Ectodermal cell (in vitro differentiated cells): ENCODE data around the gene NRDE2.

ENCODE experiments used
- H3K27ac ChIP-seq: 2 replicates; pipeline ENCODE4 v1.7.0; 2013; ENCODE audit warnings: mild to moderate bottlenecking, low read depth, low read length; ENCODE audit not compliant: insufficient read depth, poor library complexity, severe bottlenecking
- H3K27me3 ChIP-seq: 2 replicates; pipeline ENCODE4 v1.7.0; 2013; ENCODE audit warnings: mild to moderate bottlenecking, low read length; ENCODE audit not compliant: insufficient read depth, control insufficient read depth, poor library complexity, severe bottlenecking
- H3K36me3 ChIP-seq: one replicate; pipeline ENCODE4 v1.7.0; 2013; ENCODE audit warnings: low read length; ENCODE audit not compliant: control insufficient read depth, insufficient read depth
- H3K4me1 ChIP-seq: one replicate; pipeline ENCODE4 v1.7.0; 2013; ENCODE audit warnings: low read length; ENCODE audit not compliant: control insufficient read depth, insufficient read depth
- H3K4me3 ChIP-seq: 2 replicates; pipeline ENCODE4 v1.7.0; 2013; ENCODE audit warnings: low read depth, low read length, control low read depth; ENCODE audit not compliant: insufficient read depth
- H3K9me3 ChIP-seq: 2 replicates; pipeline ENCODE4 v1.7.0; 2013; ENCODE audit warnings: mild to moderate bottlenecking, low read length, moderate library complexity; ENCODE audit not compliant: control insufficient read depth
- WGBS, 2 experiments: methylation state at CpG; one replicate each; pipeline ENCODE4 v1.1.7; 2013; ENCODE audit warnings: missing lambda C conversion rate in 2 of 2; 5-methylcytosine and 5-hydroxymethylcytosine counted together

Gene NRDE2

GRCh38 chr14:90290337-90291011 is 41.3 kb downstream of the NRDE2 start:
- 80 to 83% methylated on average over 5 to 6 of the region's 6 CpGs for WGBS, 2 experiments

GRCh38 chr14:90288651-90289355 is 42.9 kb downstream of the NRDE2 start:
- H3K36me3 ChIP-seq, result peaks cover 33% of the 10 kb centered on the region
- no peaks in the 10 kb centered on the region for H3K4me1 ChIP-seq
- WGBS, 2 experiments, result 94 to 95% methylated on average over 12 of the region's 12 CpGs
- no peak overlapping the region for H3K4me3 ChIP-seq
- H3K9me3 ChIP-seq, result no peaks in the 10 kb centered on the region
- H3K27ac ChIP-seq, result no peak overlapping the region
- no peaks in the 10 kb centered on the region for H3K27me3 ChIP-seq

More at GRCh38 chr14:90290337-90291011, 41.3 kb downstream of the NRDE2 start:
- Histone ChIP-seq H3K27me3 (no peaks in the 10 kb centered on the region), H3K36me3 (peaks cover 39% of the 10 kb centered on the region), H3K4me3 (no peak overlapping the region), H3K4me1 (no peaks in the 10 kb centered on the region), H3K27ac (no peak overlapping the region), H3K9me3 (no peaks in the 10 kb centered on the region)

GRCh38 chr14:90287791-90288190 is 44.0 kb downstream of the NRDE2 start:
- Histone ChIP-seq H3K27ac (no peak overlapping the region), H3K4me3 (no peak overlapping the region), H3K9me3 (no peaks in the 10 kb centered on the region), H3K27me3 (no peaks in the 10 kb centered on the region), H3K36me3 (peaks cover 33% of the 10 kb centered on the region), H3K4me1 (no peaks in the 10 kb centered on the region)
- WGBS, 2 experiments, result 94 to 97% methylated on average over 14 of the region's 14 CpGs

- Histone ChIP-seq H3K9me3 (no peaks in the 10 kb centered on the region), H3K36me3 (peaks cover 8% of the 10 kb centered on the region), H3K4me1 (no peaks in the 10 kb centered on the region), H3K27me3 (no peaks in the 10 kb centered on the region), H3K4me3 (no peak overlapping the region), H3K27ac (no peak overlapping the region)
Measured at GRCh38 chr14:90281756-90282155, 50.0 kb downstream of the NRDE2 start.

- Histone ChIP-seq H3K27ac (no peak overlapping the region), H3K27me3 (no peaks in the 10 kb centered on the region), H3K36me3 (peaks cover 8% of the 10 kb centered on the region), H3K4me1 (no peaks in the 10 kb centered on the region), H3K4me3 (no peak overlapping the region), H3K9me3 (no peaks in the 10 kb centered on the region)
- WGBS, 2 experiments, result 92 to 95% methylated on average over 8 of the region's 8 CpGs
Measured at GRCh38 chr14:90281261-90281660, 50.5 kb downstream of the NRDE2 start.

- no peaks in the 10 kb centered on the region for H3K27me3 ChIP-seq
- H3K27ac ChIP-seq, result no peak overlapping the region
- no peaks in the 10 kb centered on the region for H3K4me1 ChIP-seq
- H3K4me3 ChIP-seq, result no peak overlapping the region
- peaks cover 8% of the 10 kb centered on the region for H3K36me3 ChIP-seq
- WGBS, 2 experiments, result 97% methylated on average over 7 of the region's 7 CpGs
- no peaks in the 10 kb centered on the region for H3K9me3 ChIP-seq
Measured at GRCh38 chr14:90280096-90280495, 51.6 kb downstream of the NRDE2 start.

- H3K27me3 ChIP-seq, result no peaks in the 10 kb centered on the region
- no peak overlapping the region for H3K4me3 ChIP-seq
- 93 to 94% methylated on average over 35 of the region's 35 CpGs for WGBS, 2 experiments
- H3K4me1 ChIP-seq, result no peaks in the 10 kb centered on the region
- no peak overlapping the region for H3K27ac ChIP-seq
- H3K9me3 ChIP-seq, result no peaks in the 10 kb centered on the region
- peaks cover 8% of the 10 kb centered on the region for H3K36me3 ChIP-seq
Measured at GRCh38 chr14:90278199-90279175, 53.3 kb downstream of the NRDE2 start.

- Histone ChIP-seq H3K9me3 (no peaks in the 10 kb centered on the region), H3K4me3 (no peak overlapping the region), H3K36me3 (peaks cover 9% of the 10 kb centered on the region), H3K4me1 (no peaks in the 10 kb centered on the region), H3K27ac (no peak overlapping the region), H3K27me3 (no peaks in the 10 kb centered on the region)
- WGBS, 2 experiments, result 93 to 94% methylated on average over 21 to 24 of the region's 24 CpGs
Measured at GRCh38 chr14:90277581-90278198, 54.1 kb downstream of the NRDE2 start.

GRCh38 chr14:90276646-90277367 is 54.9 kb downstream of the NRDE2 start:
- H3K27ac ChIP-seq, result no peak overlapping the region

More at GRCh38 chr14:90276646-90277367, 54.9 kb downstream of the NRDE2 start:
- Histone ChIP-seq H3K36me3 (peaks cover 11% of the 10 kb centered on the region), H3K9me3 (no peaks in the 10 kb centered on the region), H3K27me3 (no peaks in the 10 kb centered on the region), H3K4me1 (no peaks in the 10 kb centered on the region), H3K4me3 (no peak overlapping the region)
- 80 to 83% methylated on average over 18 of the region's 18 CpGs for WGBS, 2 experiments
